Measurements from ENCODE around the gene DAP. TPM values are rescaled to one million over a fixed set of nuclear protein-coding genes. Genes with fewer than 3 reads are reported as not detected.

The DAP gene
- total and polyA plus RNA-seq, 2 experiments from 2014 or later = 35.7 to 37.6 TPM

DNA sequence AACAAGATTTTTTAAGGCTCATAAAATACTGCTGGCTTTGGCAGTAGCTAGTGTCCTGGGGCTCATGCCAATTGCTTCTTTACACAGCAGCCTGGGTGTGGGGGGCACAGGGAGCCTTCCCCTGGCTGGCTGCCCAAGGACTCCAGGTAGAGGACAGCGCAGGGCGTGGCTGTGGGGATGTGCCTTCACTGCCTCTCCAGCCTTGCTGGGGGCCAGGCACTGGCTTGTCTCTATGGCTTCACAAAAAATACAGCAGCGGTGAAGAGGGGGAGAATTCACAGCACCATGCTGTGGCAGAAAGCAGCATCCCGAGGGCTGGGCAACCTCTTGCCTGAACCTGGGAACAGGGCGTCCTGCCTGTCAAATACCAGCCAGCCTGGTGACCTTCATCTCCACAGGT, 57.4 kb downstream of the DAP start:
- Histone ChIP-seq H3K27me3 (ENCODE audit: insufficient read depth) (no peaks in the 10 kb centered on the region), H2AFZ (no peak overlapping the region), H3F3A (replicated peaks; ENCODE audit: low read depth) (no peaks in the 10 kb centered on the region), H3K79me2 (replicated peaks; ENCODE audit: insufficient read depth) (no peaks in the 10 kb centered on the region; the same call in 1 of the 2 replicates), H3K4me3 (no peak overlapping the region), H4K20me1 (replicated peaks; ENCODE audit: insufficient read depth) (peaks cover 6% of the 10 kb centered on the region), H3K27ac (ENCODE audit: low read depth) (no peak overlapping the region), H3K4me1 (ENCODE audit: insufficient read depth) (peaks cover 22% of the 10 kb centered on the region), H3K4me2 (no peak overlapping the region), H3K9me2 (ENCODE audit: insufficient read depth) (no peaks in the 10 kb centered on the region), H3K36me3 (ENCODE audit: insufficient read depth) (no peaks in the 10 kb centered on the region)
- Mint-ChIP-seq H3K27me3 (ENCODE audit: insufficient read depth, low read depth, poor library complexity) (peaks cover 14% of the 10 kb centered on the region), H3K27ac (no peak overlapping the region), H3K4me1 (peaks cover 49% of the 10 kb centered on the region), H3K9me3 (no peaks in the 10 kb centered on the region), H3K36me3 (ENCODE audit: low read depth) (no peaks in the 10 kb centered on the region), H3K4me3 (no peak overlapping the region)
- no peak for DNase-seq (ENCODE audit: low spot score)
- no peak for ATAC-seq
- TF ChIP-seq NANOG (IDR thresholded peaks at IDR 0.05; ENCODE audit: borderline replicate concordance) = no peak
- no peak for TF ChIP-seq CTCF (conservative IDR thresholded peaks at IDR 0.05; ENCODE audit: low read depth in 2 of 2)
- TF ChIP-seq STAT1 (IDR thresholded peaks at IDR 0.05; ENCODE audit: unreplicated experiment) = no peak
- no peak for TF ChIP-seq REST (IDR thresholded peaks at IDR 0.05; ENCODE audit: unreplicated experiment)
- TF ChIP-seq POLR2AphosphoS5 (IDR thresholded peaks at IDR 0.05; ENCODE audit: low read depth) = no peak
- no peak for TF ChIP-seq JUNB (IDR thresholded peaks at IDR 0.05; ENCODE audit: unreplicated experiment)
- TF ChIP-seq ZNF331 (CRISPR knock-in tag; IDR thresholded peaks at IDR 0.05; ENCODE audit: low read depth) = no peak
- no peak for TF ChIP-seq EZH2phosphoT487 (IDR thresholded peaks at IDR 0.05; ENCODE audit: unreplicated experiment)
- no peak for TF ChIP-seq EZH2 (IDR thresholded peaks at IDR 0.05; ENCODE audit: low read depth, unreplicated experiment)
- no peak for TF ChIP-seq CREB1 (CRISPR knock-in tag; IDR thresholded peaks at IDR 0.05; ENCODE audit: low read depth)
- no peak for TF ChIP-seq ZNF462 (CRISPR knock-in tag; IDR thresholded peaks at IDR 0.05)
- TF ChIP-seq ETS1 (IDR thresholded peaks at IDR 0.05) = no peak
- TF ChIP-seq ZNF114 (CRISPR knock-in tag; IDR thresholded peaks at IDR 0.05) = no peak
